PC-3 (cell line): Measurements from ENCODE around the gene TMEM108.

Source experiments
- EZH2 ChIP-seq: fragments of 300-600 bp; sonication (generic); IDR thresholded peaks from one replicate; pipeline ENCODE4 v1.6.1; 2017; ENCODE audit warnings: antibody characterized with exemption, mild to moderate bottlenecking, low read length; ENCODE audit not compliant: unreplicated experiment
- EZH2phosphoT487 ChIP-seq: fragments of 300-600 bp; sonication (generic); IDR thresholded peaks from 2 replicates; pipeline ENCODE4 v1.6.1; 2018; ENCODE audit warnings: mild to moderate bottlenecking, antibody characterized with exemption, low read length, borderline replicate concordance
- TF ChIP-seq, protein P1 (sequence below): fragments of 300-600 bp; sonication (generic); conservative IDR thresholded peaks from 2 replicates; pipeline ENCODE4 v1.5.1; 2017; ENCODE audit warnings: antibody characterized with exemption, low read depth, mild to moderate bottlenecking, low read length

GRCh38 chr3:133383175-133383574 is 345.0 kb downstream of the TMEM108 start:
- TF ChIP-seq, protein P1, sequence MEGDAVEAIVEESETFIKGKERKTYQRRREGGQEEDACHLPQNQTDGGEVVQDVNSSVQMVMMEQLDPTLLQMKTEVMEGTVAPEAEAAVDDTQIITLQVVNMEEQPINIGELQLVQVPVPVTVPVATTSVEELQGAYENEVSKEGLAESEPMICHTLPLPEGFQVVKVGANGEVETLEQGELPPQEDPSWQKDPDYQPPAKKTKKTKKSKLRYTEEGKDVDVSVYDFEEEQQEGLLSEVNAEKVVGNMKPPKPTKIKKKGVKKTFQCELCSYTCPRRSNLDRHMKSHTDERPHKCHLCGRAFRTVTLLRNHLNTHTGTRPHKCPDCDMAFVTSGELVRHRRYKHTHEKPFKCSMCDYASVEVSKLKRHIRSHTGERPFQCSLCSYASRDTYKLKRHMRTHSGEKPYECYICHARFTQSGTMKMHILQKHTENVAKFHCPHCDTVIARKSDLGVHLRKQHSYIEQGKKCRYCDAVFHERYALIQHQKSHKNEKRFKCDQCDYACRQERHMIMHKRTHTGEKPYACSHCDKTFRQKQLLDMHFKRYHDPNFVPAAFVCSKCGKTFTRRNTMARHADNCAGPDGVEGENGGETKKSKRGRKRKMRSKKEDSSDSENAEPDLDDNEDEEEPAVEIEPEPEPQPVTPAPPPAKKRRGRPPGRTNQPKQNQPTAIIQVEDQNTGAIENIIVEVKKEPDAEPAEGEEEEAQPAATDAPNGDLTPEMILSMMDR = no peak
- TF ChIP-seq EZH2 (no peak), EZH2phosphoT487 (no peak)
